GM12891 (cell line): ENCODE data around the gene LRRC43.

ENCODE experiments used
- PAX5 ChIP-seq: IDR thresholded peaks from 2 replicates; pipeline ENCODE4 v1.6.1; 2011; ENCODE audit warnings: low read length, moderate library complexity, mild to moderate bottlenecking; ENCODE audit not compliant: insufficient read depth, severe bottlenecking
- POLR2A ChIP-seq: IDR thresholded peaks from 2 replicates; pipeline ENCODE4 v1.6.1; 2011; ENCODE audit warnings: low read depth, low read length, control low read depth
- POLR2AphosphoS5 ChIP-seq: IDR thresholded peaks from 2 replicates; pipeline ENCODE4 v1.6.1; 2011; ENCODE audit warnings: low read depth, low read length, control low read depth
- TAF1 ChIP-seq: IDR thresholded peaks from 2 replicates; pipeline ENCODE4 v1.6.1; 2011; ENCODE audit warnings: low read depth, low read length, control low read depth

- TF ChIP-seq TAF1 = no peak
- no peak for TF ChIP-seq POLR2A
- no peak for TF ChIP-seq POLR2AphosphoS5
- no peak for TF ChIP-seq PAX5
These were observed 32.8 kb downstream of the LRRC43 start for GRCh38 chr12:122215771-122216170.
